ENCODE results near the gene CCDC60.

The CCDC60 gene

DNA sequence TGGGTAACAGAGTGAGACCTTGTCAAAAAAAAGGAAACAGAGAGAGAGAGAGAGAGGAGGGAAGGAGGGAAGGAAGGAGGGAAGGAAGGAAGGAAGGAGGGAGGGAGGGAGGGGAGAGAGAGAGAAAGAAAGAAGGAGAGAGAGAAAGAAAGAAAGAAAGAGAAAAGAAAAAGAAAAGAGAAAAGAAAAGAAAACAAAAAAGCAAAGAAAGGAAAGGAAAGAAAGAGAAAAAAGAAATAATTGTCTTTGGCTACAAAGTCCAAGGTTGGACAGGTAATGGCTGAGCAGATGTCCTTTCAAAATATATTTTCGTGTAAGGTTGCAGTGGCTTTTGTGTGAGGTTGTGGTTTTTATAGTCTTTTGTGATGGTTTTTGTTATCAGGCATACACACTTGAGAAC, 21.6 kb upstream of the CCDC60 start:
- no peak for TF ChIP-seq POLR2AphosphoS5 (IDR thresholded peaks at IDR 0.05; ENCODE audit: low read depth, low read length)
- TF ChIP-seq TAF1 (IDR thresholded peaks at IDR 0.05; ENCODE audit: borderline replicate concordance, insufficient read depth, low read length) = no peak
- no peak for TF ChIP-seq SIN3A (IDR thresholded peaks at IDR 0.05; ENCODE audit: borderline replicate concordance, insufficient read depth, low read length)
- no peak for TF ChIP-seq REST (IDR thresholded peaks at IDR 0.05; ENCODE audit: insufficient read depth in 1 of 2, low read depth in 2 of 2, low read length in 2 of 2)
- no peak for TF ChIP-seq FOXP2 (optimal IDR thresholded peaks at IDR 0.05; ENCODE audit: borderline replicate concordance, extremely low read depth, extremely low read length, insufficient read depth)

DNA sequence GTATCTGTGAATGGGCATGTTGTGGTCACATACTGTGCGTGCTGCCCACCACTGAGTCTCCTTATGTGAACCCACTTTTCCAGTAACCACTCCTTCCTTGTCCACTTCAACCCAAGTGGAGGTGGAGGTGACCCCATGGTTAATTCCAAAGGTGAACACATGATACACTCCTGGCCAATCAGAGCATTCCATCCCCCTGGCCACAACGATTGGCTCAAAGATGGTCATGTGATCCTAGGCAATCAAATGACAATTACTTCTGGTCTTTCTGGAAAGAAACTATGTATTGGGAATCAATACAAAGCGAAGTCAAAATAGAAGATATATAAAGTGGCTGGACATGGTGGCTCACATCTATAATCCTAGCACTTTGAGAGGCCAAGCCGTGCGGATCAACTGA, 20.2 kb upstream of the CCDC60 start:
- TF ChIP-seq FOXP2 (optimal IDR thresholded peaks at IDR 0.05; ENCODE audit: borderline replicate concordance, extremely low read depth, extremely low read length, insufficient read depth) = no peak
- TF ChIP-seq SIN3A (IDR thresholded peaks at IDR 0.05; ENCODE audit: borderline replicate concordance, insufficient read depth, low read length) = no peak
- TF ChIP-seq TAF1 (IDR thresholded peaks at IDR 0.05; ENCODE audit: borderline replicate concordance, insufficient read depth, low read length) = no peak
- TF ChIP-seq REST (IDR thresholded peaks at IDR 0.05; ENCODE audit: insufficient read depth in 1 of 2, low read depth in 2 of 2, low read length in 2 of 2) = no peak
- no peak for TF ChIP-seq POLR2AphosphoS5 (IDR thresholded peaks at IDR 0.05; ENCODE audit: low read depth, low read length)

GRCh38 chr12:119319638-119320037, 14.9 kb upstream of the CCDC60 start:
- TF ChIP-seq FOXP2 (optimal IDR thresholded peaks at IDR 0.05; ENCODE audit: borderline replicate concordance, extremely low read depth, extremely low read length, insufficient read depth) (no peak), SIN3A (IDR thresholded peaks at IDR 0.05; ENCODE audit: borderline replicate concordance, insufficient read depth, low read length) (no peak), TAF1 (IDR thresholded peaks at IDR 0.05; ENCODE audit: borderline replicate concordance, insufficient read depth, low read length) (no peak), REST (IDR thresholded peaks at IDR 0.05; ENCODE audit: insufficient read depth in 1 of 2, low read depth in 2 of 2, low read length in 2 of 2) (no peak), POLR2AphosphoS5 (IDR thresholded peaks at IDR 0.05; ENCODE audit: low read depth, low read length) (no peak)

- TF ChIP-seq FOXP2 (optimal IDR thresholded peaks at IDR 0.05; ENCODE audit: borderline replicate concordance, extremely low read depth, extremely low read length, insufficient read depth) (no peak), REST (IDR thresholded peaks at IDR 0.05; ENCODE audit: insufficient read depth in 1 of 2, low read depth in 2 of 2, low read length in 2 of 2) (no peak), POLR2AphosphoS5 (IDR thresholded peaks at IDR 0.05; ENCODE audit: low read depth, low read length) (no peak)
Measured at GRCh38 chr12:119320678-119321077, 13.9 kb upstream of the CCDC60 start.

DNA sequence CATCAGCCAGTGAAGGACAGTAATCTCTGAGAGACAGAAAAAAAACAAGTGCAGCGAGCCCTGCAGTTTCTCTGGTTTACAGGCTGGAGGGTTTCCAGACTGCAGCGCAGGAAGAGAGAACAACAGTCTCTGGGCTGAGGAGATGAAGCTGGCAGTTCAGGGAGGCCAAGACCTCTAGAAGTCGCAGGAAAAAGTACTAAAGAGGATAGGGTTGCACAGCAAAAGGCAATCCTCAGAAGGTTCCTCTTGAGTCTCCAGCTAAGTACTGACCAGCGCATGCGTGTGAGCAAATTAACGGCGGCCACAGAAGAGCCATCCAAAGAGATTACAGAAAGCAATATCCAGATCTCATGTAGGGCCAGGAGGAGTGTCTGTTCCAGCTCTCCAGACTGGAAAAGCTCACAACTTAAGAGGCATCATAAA, 12.2 kb upstream of the CCDC60 start:
- TF ChIP-seq REST (IDR thresholded peaks at IDR 0.05; ENCODE audit: insufficient read depth in 1 of 2, low read depth in 2 of 2, low read length in 2 of 2) (no peak), SIN3A (IDR thresholded peaks at IDR 0.05; ENCODE audit: borderline replicate concordance, insufficient read depth, low read length) (no peak), TAF1 (IDR thresholded peaks at IDR 0.05; ENCODE audit: borderline replicate concordance, insufficient read depth, low read length) (no peak), POLR2AphosphoS5 (IDR thresholded peaks at IDR 0.05; ENCODE audit: low read depth, low read length) (no peak), FOXP2 (optimal IDR thresholded peaks at IDR 0.05; ENCODE audit: borderline replicate concordance, extremely low read depth, extremely low read length, insufficient read depth) (no peak)
